ENCODE data around the gene UBE2I.

UBE2I gene

GRCh38 chr16:1363501-1364041 lies 54.1 kb downstream of the UBE2I start:
- H3F3A ChIP-seq (ENCODE audit: insufficient read depth, low read length) = 0 out of 2 replicates have a peak, but pooled peaks cover 3% of the 10 kb centered on the region
- H3K4me2 ChIP-seq (ENCODE audit: low read length) = no peak overlapping the region
- H3K9me2 ChIP-seq (ENCODE audit: low read depth, low read length) = no peaks in the 10 kb centered on the region
- TF ChIP-seq EZH2 (IDR thresholded peaks at IDR 0.05; ENCODE audit: borderline replicate concordance, low read length) (no peak), CTCF (IDR thresholded peaks at IDR 0.05; ENCODE audit: low read length) (peak; percentile 93)
- no peaks in the 10 kb centered on the region for H3K4me1 ChIP-seq (ENCODE audit: insufficient read depth, low read length, severe bottlenecking)
- H3K27ac ChIP-seq (ENCODE audit: low read depth, low read length, poor library complexity, severe bottlenecking) = no peak overlapping the region
- H3K79me2 ChIP-seq (ENCODE audit: insufficient read depth, low read length) = no peaks in the 10 kb centered on the region
- no peaks in the 10 kb centered on the region for H3K27me3 ChIP-seq (ENCODE audit: insufficient read depth, low read length)
- no peak overlapping the region for H3K4me3 ChIP-seq (ENCODE audit: low read depth, low read length, poor library complexity, severe bottlenecking)
- H2AFZ ChIP-seq (ENCODE audit: low read length) = no peak overlapping the region
- no peaks in the 10 kb centered on the region for H3K9me3 ChIP-seq (ENCODE audit: low read length)
- H4K20me1 ChIP-seq (ENCODE audit: insufficient read depth, low read length) = no peaks in the 10 kb centered on the region
- peaks cover 78% of the 10 kb centered on the region for H3K36me3 ChIP-seq (ENCODE audit: insufficient read depth, low read length)
- H3K9ac ChIP-seq (ENCODE audit: low read length) = no peak overlapping the region

- Histone ChIP-seq H3K36me3 (ENCODE audit: insufficient read depth, low read length) (peaks cover 77% of the 10 kb centered on the region), H3K4me1 (ENCODE audit: insufficient read depth, low read length, severe bottlenecking) (no peaks in the 10 kb centered on the region), H3K9ac (ENCODE audit: low read length) (no peak overlapping the region), H3K4me3 (ENCODE audit: low read depth, low read length, poor library complexity, severe bottlenecking) (no peak overlapping the region), H2AFZ (ENCODE audit: low read length) (no peak overlapping the region), H3K79me2 (ENCODE audit: insufficient read depth, low read length) (no peaks in the 10 kb centered on the region), H4K20me1 (ENCODE audit: insufficient read depth, low read length) (no peaks in the 10 kb centered on the region), H3K27ac (ENCODE audit: low read depth, low read length, poor library complexity, severe bottlenecking) (no peak overlapping the region), H3F3A (ENCODE audit: insufficient read depth, low read length) (0 out of 2 replicates have a peak, but pooled peaks cover 3% of the 10 kb centered on the region), H3K9me3 (ENCODE audit: low read length) (no peaks in the 10 kb centered on the region), H3K27me3 (ENCODE audit: insufficient read depth, low read length) (no peaks in the 10 kb centered on the region), H3K4me2 (ENCODE audit: low read length) (no peak overlapping the region), H3K9me2 (ENCODE audit: low read depth, low read length) (no peaks in the 10 kb centered on the region)
- TF ChIP-seq CTCF (IDR thresholded peaks at IDR 0.05; ENCODE audit: low read length) = no peak
Observed at GRCh38 chr16:1364510-1364909, 55.1 kb downstream of the UBE2I start.

- Histone ChIP-seq H3K4me2 (ENCODE audit: low read length) (no peak overlapping the region), H3K9ac (ENCODE audit: low read length) (no peak overlapping the region), H3K36me3 (ENCODE audit: insufficient read depth, low read length) (peaks cover 69% of the 10 kb centered on the region), H2AFZ (ENCODE audit: low read length) (no peak overlapping the region), H3K9me2 (ENCODE audit: low read depth, low read length) (no peaks in the 10 kb centered on the region), H3K79me2 (ENCODE audit: insufficient read depth, low read length) (no peaks in the 10 kb centered on the region), H3K4me1 (ENCODE audit: insufficient read depth, low read length, severe bottlenecking) (no peaks in the 10 kb centered on the region), H4K20me1 (ENCODE audit: insufficient read depth, low read length) (no peaks in the 10 kb centered on the region), H3K4me3 (ENCODE audit: low read depth, low read length, poor library complexity, severe bottlenecking) (no peak overlapping the region), H3F3A (ENCODE audit: insufficient read depth, low read length) (0 out of 2 replicates have a peak, but pooled peaks cover 3% of the 10 kb centered on the region), H3K27me3 (ENCODE audit: insufficient read depth, low read length) (no peaks in the 10 kb centered on the region), H3K27ac (ENCODE audit: low read depth, low read length, poor library complexity, severe bottlenecking) (no peak overlapping the region), H3K9me3 (ENCODE audit: low read length) (no peaks in the 10 kb centered on the region)
- TF ChIP-seq CTCF (IDR thresholded peaks at IDR 0.05; ENCODE audit: low read length) = no peak
- TF ChIP-seq EZH2 (IDR thresholded peaks at IDR 0.05; ENCODE audit: borderline replicate concordance, low read length) = no peak
Observed at GRCh38 chr16:1366060-1366711, 56.8 kb downstream of the UBE2I start.

Measured in OCI-LY1 (cell line).